Ovary (tissue), 9 donors: ENCODE data around the gene SPDYE6. TPM values are rescaled to one million over a fixed set of nuclear protein-coding genes. Genes with fewer than 3 reads are reported as not detected.
"Not testable (repeated sequence)": the region's sequence is repeated elsewhere in the genome, so short reads cannot be mapped to it uniquely, and the experiment has no call there.

ENCODE experiments used
- DNase-seq, 5 donors: peaks; one replicate each; pipeline ENCODE4 v3.0.0-alpha.2; 2019 to 2020
- H3K27ac ChIP-seq, 2 donors: fragments of 200-600 bp; one replicate each; pipeline versions ENCODE4 v1.5.1 to v1.8.0; 2019 to 2022
- H3K27me3 ChIP-seq: fragments of 200-600 bp; one replicate; pipeline ENCODE4 v1.8.0; 2022
- H3K36me3 ChIP-seq: fragments of 200-600 bp; sonication (generic); one replicate; pipeline ENCODE4 v1.5.1; 2019
- H3K4me1 ChIP-seq: one replicate; pipeline ENCODE4 v1.8.1; 2013; ENCODE audit warnings: mild to moderate bottlenecking, moderate library complexity; ENCODE audit not compliant: insufficient read depth
- H3K4me3 ChIP-seq: fragments of 200-600 bp; sonication (generic); one replicate; pipeline ENCODE4 v1.5.1; 2017
- H3K9me3 ChIP-seq, 2 donors: fragments of 200-600 bp in 1 of 2; sonication (generic) in 1 of 2; one replicate each; pipeline versions ENCODE4 v1.5.1 to v1.8.1; 2013 to 2019; ENCODE audit warnings: mild to moderate bottlenecking in 1 of 2, moderate library complexity in 1 of 2
- CTCF ChIP-seq, 3 donors: fragments of 450-650 bp in 2 of 3; fragments of 200-600 bp in 1 of 3; IDR thresholded peaks; one replicate each; pipeline versions ENCODE4 v1.5.1 to v1.8.0; 2016 to 2022; ENCODE audit warnings: antibody characterized with exemption in 3 of 3, mild to moderate bottlenecking in 1 of 3
- POLR2A ChIP-seq: fragments of 450-650 bp; IDR thresholded peaks from one replicate; pipeline ENCODE4 v1.6.1; 2017; ENCODE audit warnings: antibody characterized with exemption, mild to moderate bottlenecking, moderate library complexity
- WGBS, 3 donors: extraction: QIAGEN DNeasy Blood & Tissue Kit in 1 of 3; methylation state at CpG; one replicate each; pipeline versions ENCODE4 v1.1.5 to v1.1.7; 2013 to 2017; 5-methylcytosine and 5-hydroxymethylcytosine counted together
- intact Hi-C, 4 donors: fragments of 100-400 bp; cut with DNase I; formaldehyde crosslinking; loops; one replicate each; pipeline versions ENCODE4 v1.11.0 to v1.15.1; 2022 to 2023
- polyA plus RNA-seq, 2 donors: library from polyadenylated mRNA; stranded (reverse); fragments of 200-250 nt in 1 of 2; fragments of 350-450 nt in 1 of 2; fragmentation: Illumina TruSeq in 1 of 2; extraction: RNeasy Lipid Tissue Mini Kit (QIAGEN cat#74804) in 1 of 2; gene quantifications; one replicate each; pipeline ENCODE4 v1.2.3, GENCODE V29; 2013 to 2014
- total RNA-seq, 7 donors: library from RNA; depleted of rRNA in 2 of 7; stranded (reverse); fragments of >200 nt in 2 of 7; fragmentation: NEBNext Ultra II Directional in 3 of 7; extraction: Animal tissue kit (Norgen Biotek cat#: 25700) in 3 of 7; gene quantifications; one replicate each; pipeline versions ENCODE4 v1.1.0 to v1.2.4, GENCODE V29; 2016 to 2023
- donor health status: DM: no; HTN: no; CAD: no; lungs with moderate emphysema.
- donor health status: DM: no; HTN: no; CAD: no.
- donor health status: Bipolar disorder and iron deficiency.
- donor health status: DM: yes; HTN: yes; CAD: no.
- donor health status: DM: no; HTN: no; CAD: no.
- donor health status: DM: yes; HTN: yes; CAD: no.

The SPDYE6 gene
- total and polyA plus RNA-seq, 9 donors: not detected

DNA sequence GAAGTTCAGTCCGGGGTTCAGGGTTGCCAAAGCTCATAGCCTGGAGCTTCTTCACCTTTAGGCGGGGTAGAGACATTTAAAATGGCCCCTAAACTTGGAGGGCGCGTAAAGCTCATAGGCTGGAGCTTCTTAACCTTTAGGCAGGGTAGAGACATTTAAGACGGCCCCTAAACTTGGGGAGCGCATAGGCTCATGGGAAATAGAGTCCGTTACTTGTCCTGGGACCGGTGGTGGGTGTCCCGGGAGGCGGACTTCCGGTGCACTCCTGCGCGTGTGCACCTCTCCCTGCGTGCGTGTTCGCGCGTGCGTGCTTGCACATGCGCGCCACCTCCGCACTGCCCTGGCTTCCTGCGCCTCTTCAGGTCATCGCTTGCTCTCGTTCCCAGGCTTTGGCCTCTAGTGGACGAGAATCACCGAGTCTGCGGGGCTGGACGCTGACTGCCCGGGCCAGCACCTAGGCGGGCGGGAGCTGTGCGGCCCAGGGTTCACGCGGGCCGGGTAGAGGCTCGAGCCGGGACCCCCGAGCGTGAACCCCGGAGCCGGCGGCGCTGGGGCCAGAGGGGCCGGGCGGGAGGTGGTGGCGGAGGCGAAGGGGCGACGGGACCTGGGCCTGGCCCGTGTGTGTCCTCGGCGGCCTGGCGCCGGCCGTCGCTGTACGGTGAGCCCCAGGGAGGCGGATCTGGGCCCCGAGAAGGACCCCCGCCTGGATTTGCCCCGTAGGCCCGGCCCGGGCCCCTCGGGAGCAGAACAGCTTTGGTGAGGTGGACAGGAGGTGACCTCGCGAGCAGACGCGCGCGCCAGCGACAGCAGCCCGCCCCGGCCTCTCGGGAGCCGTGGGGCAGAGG, 7.5 kb upstream of the SPDYE6 start:
- H3K27me3 ChIP-seq, H3K36me3 ChIP-seq, H3K4me1 ChIP-seq, H3K9me3 ChIP-seq, intact Hi-C loops: not testable (repeated sequence)
- TF ChIP-seq CTCF (IDR thresholded peaks at IDR 0.05) (peak in 2 of 3 donors; percentile 29 to 45), POLR2A (peak; percentile 36)
- 0% methylated on average over 38 to 76 of the region's 76 CpGs for WGBS, 3 donors
- Histone ChIP-seq H3K4me3 (peak overlapping the region; percentile 66), H3K27ac (peak overlapping the region in 1 of 2 donors; percentile 82)
- DNase-seq: peak; percentile 92 to 96 (median 94)

DNA sequence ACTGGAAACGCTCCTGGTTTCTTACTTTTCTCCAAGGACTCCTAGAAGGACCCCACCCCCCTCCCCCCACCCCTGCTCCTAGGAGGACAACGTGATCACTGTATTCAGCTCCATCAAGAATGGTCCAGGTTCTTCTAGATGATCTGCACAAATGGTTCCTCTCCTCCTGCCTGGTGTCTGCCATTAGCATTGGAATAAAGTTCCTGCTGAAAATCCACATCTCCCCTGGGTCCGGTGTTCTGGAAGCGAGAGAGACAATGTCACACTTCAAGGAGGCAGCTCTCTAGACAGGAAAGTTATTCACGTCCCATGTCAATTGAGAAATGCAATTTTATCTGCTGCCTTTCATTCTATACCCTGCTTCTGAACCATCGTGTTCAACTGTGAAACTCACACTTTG, 9.3 kb downstream of the SPDYE6 start:
- H3K27me3 ChIP-seq, H3K9me3 ChIP-seq, H3K4me3 ChIP-seq, H3K36me3 ChIP-seq, H3K4me1 ChIP-seq, H3K27ac ChIP-seq, intact Hi-C loops, DNase-seq: not testable (repeated sequence)
- WGBS, 3 donors: 84 to 89% (median 86%) methylated on average over 2 to 3 of the region's 6 CpGs

GRCh38 chr7:102340599-102341368, 15.5 kb downstream of the SPDYE6 start:
- H3K27ac ChIP-seq, DNase-seq, H3K27me3 ChIP-seq, H3K9me3 ChIP-seq, H3K36me3 ChIP-seq, intact Hi-C loops, H3K4me1 ChIP-seq, H3K4me3 ChIP-seq: not testable (repeated sequence)
- 79 to 89% (median 83%) methylated on average over 5 of the region's 7 CpGs for WGBS, 3 donors

GRCh38 chr7:102337420-102337819, 18.8 kb downstream of the SPDYE6 start:
- 58 to 76% (median 62%) methylated on average over 4 of the region's 4 CpGs for WGBS, 3 donors
- intact Hi-C loops: not testable (repeated sequence)

DNA sequence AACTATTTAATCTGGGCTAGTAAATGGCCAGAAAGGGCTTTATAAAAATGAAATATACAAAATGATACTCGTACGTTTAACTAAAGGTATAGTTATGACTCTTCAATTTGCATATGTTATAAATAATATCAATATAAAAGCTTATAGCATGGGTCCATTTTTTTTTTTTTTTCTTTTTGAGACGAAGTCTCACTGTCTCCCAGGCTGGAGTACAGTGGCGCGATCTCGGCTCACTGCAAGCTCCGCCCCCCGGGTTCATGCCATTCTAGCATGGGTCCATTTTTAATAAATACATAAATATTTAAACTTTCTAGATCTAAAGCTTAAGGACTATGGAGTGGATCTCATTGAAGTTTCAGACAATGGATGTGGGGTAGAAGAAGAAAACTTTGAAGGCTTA, 19.2 kb downstream of the SPDYE6 start:
- H3K36me3 ChIP-seq, H3K27me3 ChIP-seq, DNase-seq, H3K4me1 ChIP-seq, H3K4me3 ChIP-seq, intact Hi-C loops, H3K27ac ChIP-seq, H3K9me3 ChIP-seq: not testable (repeated sequence)
- WGBS, 3 donors: 79 to 83% (median 81%) methylated on average over 2 to 8 of the region's 8 CpGs

More at GRCh38 chr7:102337420-102337819, 18.8 kb downstream of the SPDYE6 start:
- DNase-seq, H3K9me3 ChIP-seq, H3K4me3 ChIP-seq, H3K36me3 ChIP-seq, H3K27ac ChIP-seq, H3K4me1 ChIP-seq, H3K27me3 ChIP-seq: not testable (repeated sequence)

GRCh38 chr7:102335574-102335973, 20.7 kb downstream of the SPDYE6 start:
- DNase-seq, intact Hi-C loops, H3K36me3 ChIP-seq, H3K9me3 ChIP-seq, H3K27ac ChIP-seq, H3K4me3 ChIP-seq, H3K27me3 ChIP-seq, H3K4me1 ChIP-seq: not testable (repeated sequence)
- 80 to 86% (median 83%) methylated on average over 7 of the region's 7 CpGs for WGBS, 3 donors

GRCh38 chr7:102330666-102331460, 25.4 kb downstream of the SPDYE6 start:
- H3K27ac ChIP-seq, H3K27me3 ChIP-seq, H3K9me3 ChIP-seq, intact Hi-C loops, H3K4me3 ChIP-seq, H3K4me1 ChIP-seq, H3K36me3 ChIP-seq, DNase-seq: not testable (repeated sequence)
- 81 to 86% (median 81%) methylated on average over 8 of the region's 8 CpGs for WGBS, 3 donors

GRCh38 chr7:102329366-102329765, 26.9 kb downstream of the SPDYE6 start:
- H3K27ac ChIP-seq, H3K36me3 ChIP-seq, H3K4me1 ChIP-seq, H3K9me3 ChIP-seq, intact Hi-C loops, H3K4me3 ChIP-seq, DNase-seq, H3K27me3 ChIP-seq: not testable (repeated sequence)
- 65 to 69% (median 69%) methylated on average over 7 to 9 of the region's 9 CpGs for WGBS, 3 donors

GRCh38 chr7:102328863-102329262, 27.4 kb downstream of the SPDYE6 start:
- H3K4me3 ChIP-seq, intact Hi-C loops, H3K27ac ChIP-seq, H3K9me3 ChIP-seq, H3K36me3 ChIP-seq, DNase-seq, H3K27me3 ChIP-seq, H3K4me1 ChIP-seq: not testable (repeated sequence)
- WGBS, 3 donors: 65 to 73% (median 71%) methylated on average over 4 to 5 of the region's 5 CpGs

GRCh38 chr7:102327183-102327582, 29.1 kb downstream of the SPDYE6 start:
- intact Hi-C loops, H3K4me3 ChIP-seq, DNase-seq, H3K36me3 ChIP-seq, H3K27ac ChIP-seq, H3K27me3 ChIP-seq, H3K9me3 ChIP-seq, H3K4me1 ChIP-seq: not testable (repeated sequence)
- WGBS, 3 donors: 73 to 80% (median 74%) methylated on average over 6 of the region's 6 CpGs
